ACC112 (cell line): ENCODE data around the gene ASAP2.

Source experiments
- H2AFZ ChIP-seq: fragments of 200-600 bp; sonication (generic); one replicate; pipeline ENCODE4 v1.6.0; 2017; ENCODE audit warnings: antibody characterized with exemption, low read length; ENCODE audit not compliant: unreplicated experiment
- H3K27ac ChIP-seq: fragments of 200-600 bp; sonication (generic); 2 replicates; pipeline ENCODE4 v1.5.1; 2014; ENCODE audit warnings: low read depth, mild to moderate bottlenecking, antibody characterized with exemption, low read length, moderate library complexity
- H3K27me3 ChIP-seq: fragments of 200-600 bp; sonication (generic); 2 replicates; pipeline ENCODE4 v1.6.1; 2014; ENCODE audit warnings: mild to moderate bottlenecking, antibody characterized with exemption, low read length, moderate library complexity, mixed read lengths; ENCODE audit not compliant: insufficient read depth
- H3K36me3 ChIP-seq: fragments of 200-600 bp; sonication (generic); 2 replicates; pipeline ENCODE4 v1.6.1; 2016; ENCODE audit warnings: mild to moderate bottlenecking, antibody characterized with exemption, low read length, moderate library complexity, mixed read lengths; ENCODE audit not compliant: insufficient read depth
- H3K4me1 ChIP-seq: fragments of 200-600 bp; sonication (generic); one replicate; pipeline ENCODE4 v1.6.1; 2016; ENCODE audit warnings: low read length, mixed read lengths; ENCODE audit not compliant: insufficient read depth, unreplicated experiment, control insufficient read depth
- H3K4me3 ChIP-seq: fragments of 200-600 bp; sonication (generic); 2 replicates; pipeline ENCODE4 v1.5.1; 2014; ENCODE audit warnings: mild to moderate bottlenecking, low read depth, low read length
- H3K79me2 ChIP-seq: fragments of 200-600 bp; sonication (generic); one replicate; pipeline ENCODE4 v1.6.0; 2016; ENCODE audit warnings: low read length; ENCODE audit not compliant: control insufficient read depth, unreplicated experiment, insufficient read depth

Gene ASAP2

DNA sequence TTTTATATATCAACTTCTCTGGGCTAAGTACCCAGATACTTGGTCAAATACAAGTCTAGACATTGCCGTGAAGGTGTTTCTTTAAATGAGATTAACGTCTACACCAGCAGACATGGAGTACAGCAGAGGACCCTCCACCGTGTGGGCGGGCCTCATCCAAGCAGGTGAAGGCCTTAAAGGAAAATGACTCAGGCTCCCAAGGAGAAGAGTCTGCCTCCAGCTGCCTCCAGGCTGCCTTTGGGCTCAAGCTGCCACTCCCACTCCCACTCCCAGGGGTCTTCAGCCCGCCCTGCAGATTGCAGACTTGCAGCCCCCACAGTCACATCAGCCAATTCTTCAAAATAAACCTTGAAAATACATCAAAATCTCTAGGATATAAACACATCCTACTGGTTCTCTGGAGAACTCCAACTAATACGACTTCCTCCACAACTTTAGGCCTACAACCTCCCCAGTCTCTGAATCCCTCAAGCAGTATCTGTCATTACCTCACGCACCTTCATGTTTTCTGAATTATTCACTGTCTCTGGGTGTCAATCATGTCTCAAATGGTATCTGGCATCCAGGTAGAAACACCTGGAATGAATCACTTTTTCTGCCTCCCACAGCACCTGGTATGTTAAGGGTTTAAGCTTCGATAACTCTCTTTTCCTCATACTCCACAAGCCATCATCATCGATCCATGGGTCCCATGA, 209.8 kb downstream of the ASAP2 start:
- H3K79me2 ChIP-seq, result peaks cover 71% of the 10 kb centered on the region
- no peaks in the 10 kb centered on the region for H3K27me3 ChIP-seq
- peaks cover 21% of the 10 kb centered on the region for H3K36me3 ChIP-seq

DNA sequence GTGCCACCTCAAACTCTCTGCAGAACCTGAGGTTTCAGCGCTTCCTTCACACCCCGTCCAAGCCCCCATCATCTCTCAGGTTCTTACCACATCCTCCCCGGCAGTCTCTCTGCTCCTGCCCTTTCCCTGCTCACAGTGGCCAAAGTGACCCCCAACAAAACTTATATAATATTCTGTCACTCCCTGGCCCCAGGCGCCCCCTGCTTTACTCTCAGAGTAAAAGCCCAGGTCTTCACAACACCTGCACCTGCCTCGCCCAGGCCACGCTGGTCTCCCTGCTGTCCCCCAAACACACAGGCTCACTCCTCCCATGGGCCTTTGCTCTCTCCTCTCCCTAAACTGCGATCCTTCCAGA, 210.3 kb downstream of the ASAP2 start:
- Histone ChIP-seq H3K79me2 (peaks cover 76% of the 10 kb centered on the region), H3K4me1 (peaks cover 5% of the 10 kb centered on the region), H3K36me3 (peaks cover 21% of the 10 kb centered on the region), H3K4me3 (no peak overlapping the region), H2AFZ (no peak overlapping the region), H3K27me3 (no peaks in the 10 kb centered on the region), H3K27ac (no peak overlapping the region)

More for the DNA sequence above, 209.8 kb downstream of the ASAP2 start:
- no peaks in the 10 kb centered on the region for H3K4me1 ChIP-seq
- no peak overlapping the region for H3K27ac ChIP-seq
- H3K4me3 ChIP-seq, result no peak overlapping the region
- no peak overlapping the region for H2AFZ ChIP-seq

DNA sequence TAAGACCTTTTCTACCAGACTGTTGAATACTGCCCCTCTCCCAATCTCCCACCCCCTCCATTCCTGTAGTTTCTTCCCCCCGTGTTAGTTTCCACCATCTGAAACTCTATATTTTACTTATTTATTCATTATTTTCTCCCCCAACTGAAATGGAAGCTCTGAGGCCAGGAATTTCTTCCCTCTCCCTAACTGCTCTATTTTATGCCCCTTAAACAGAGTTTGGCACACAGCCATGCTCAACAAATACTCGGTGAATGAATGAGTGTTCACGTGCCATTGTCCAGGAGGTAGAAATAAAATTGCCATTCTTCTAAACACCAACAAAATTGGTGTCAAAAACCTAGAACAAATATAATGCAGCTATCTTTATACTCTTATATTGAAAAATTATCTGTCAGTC, 211.1 kb downstream of the ASAP2 start:
- H3K79me2 ChIP-seq, result peaks cover 82% of the 10 kb centered on the region
- H3K27me3 ChIP-seq, result no peaks in the 10 kb centered on the region
- H2AFZ ChIP-seq, result no peak overlapping the region
- H3K36me3 ChIP-seq, result peaks cover 21% of the 10 kb centered on the region
- no peak overlapping the region for H3K27ac ChIP-seq
- H3K4me3 ChIP-seq, result no peak overlapping the region
- H3K4me1 ChIP-seq, result peaks cover 7% of the 10 kb centered on the region

DNA sequence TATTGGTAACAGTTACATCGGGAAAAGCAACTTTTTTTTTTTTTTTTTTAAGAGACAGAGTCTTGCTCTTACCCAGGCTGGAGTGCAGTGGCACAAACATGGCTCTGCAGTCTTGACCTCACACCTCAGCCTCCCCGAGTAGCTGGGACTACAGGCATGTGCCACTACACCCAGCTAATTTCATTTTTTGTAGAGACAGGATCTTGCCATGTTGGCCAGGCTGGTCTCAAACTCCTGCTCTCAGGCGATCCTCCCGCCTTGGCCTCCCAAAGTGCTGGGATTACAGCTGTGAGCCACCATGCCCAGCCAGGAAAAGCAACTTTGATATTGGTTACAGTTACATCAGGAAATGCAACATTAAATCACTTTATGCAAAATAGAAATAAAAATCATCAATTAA, 212.1 kb downstream of the ASAP2 start:
- Histone ChIP-seq H3K27ac (no peak overlapping the region), H2AFZ (no peak overlapping the region), H3K79me2 (peaks cover 82% of the 10 kb centered on the region), H3K4me3 (no peak overlapping the region), H3K4me1 (peaks cover 7% of the 10 kb centered on the region), H3K36me3 (peaks cover 19% of the 10 kb centered on the region), H3K27me3 (no peaks in the 10 kb centered on the region)

DNA sequence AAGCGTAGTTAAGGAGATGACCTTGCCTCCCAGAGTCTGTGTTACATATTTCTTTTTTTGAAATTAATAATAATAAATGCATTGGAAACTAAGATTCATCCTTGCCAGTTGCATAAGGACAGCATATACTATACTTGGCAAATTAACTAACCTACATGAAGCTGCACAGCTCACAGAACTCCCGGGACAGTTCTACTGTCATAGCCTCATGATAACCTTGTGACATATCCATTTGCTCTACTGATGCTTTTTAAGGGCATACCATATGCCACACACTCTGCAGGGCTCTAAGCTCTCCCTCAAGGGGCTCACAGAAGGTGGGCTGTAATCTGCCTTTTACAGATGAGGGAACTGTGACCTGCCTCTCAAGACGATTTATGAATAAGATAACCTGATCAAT, 212.9 kb downstream of the ASAP2 start:
- H3K27me3 ChIP-seq, result no peaks in the 10 kb centered on the region
- no peak overlapping the region for H3K4me3 ChIP-seq
- no peak overlapping the region for H2AFZ ChIP-seq
- peaks cover 13% of the 10 kb centered on the region for H3K36me3 ChIP-seq
- peaks cover 9% of the 10 kb centered on the region for H3K4me1 ChIP-seq
- H3K27ac ChIP-seq, result no peak overlapping the region
- peaks cover 82% of the 10 kb centered on the region for H3K79me2 ChIP-seq

DNA sequence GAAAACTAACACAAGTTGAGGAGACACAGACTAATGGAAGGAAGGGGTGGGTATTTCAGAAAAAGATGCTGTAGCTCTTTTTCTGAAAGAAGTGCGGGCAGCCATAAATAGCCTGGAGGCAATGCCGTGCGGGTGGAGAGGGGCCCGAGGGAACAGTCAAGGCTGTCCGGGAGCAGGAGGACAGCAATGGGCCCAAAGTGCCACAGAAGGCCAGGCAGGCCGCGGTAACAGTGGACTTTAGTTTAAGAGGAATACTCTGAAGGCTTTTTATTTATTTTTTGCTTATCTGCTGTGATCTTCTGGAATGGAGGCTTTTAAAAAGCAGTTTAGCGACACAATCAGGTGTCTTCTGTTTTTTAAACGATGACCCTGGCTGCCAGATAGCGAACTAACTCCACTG, 213.9 kb downstream of the ASAP2 start:
- Histone ChIP-seq H3K36me3 (peaks cover 11% of the 10 kb centered on the region), H3K79me2 (peaks cover 89% of the 10 kb centered on the region)

DNA sequence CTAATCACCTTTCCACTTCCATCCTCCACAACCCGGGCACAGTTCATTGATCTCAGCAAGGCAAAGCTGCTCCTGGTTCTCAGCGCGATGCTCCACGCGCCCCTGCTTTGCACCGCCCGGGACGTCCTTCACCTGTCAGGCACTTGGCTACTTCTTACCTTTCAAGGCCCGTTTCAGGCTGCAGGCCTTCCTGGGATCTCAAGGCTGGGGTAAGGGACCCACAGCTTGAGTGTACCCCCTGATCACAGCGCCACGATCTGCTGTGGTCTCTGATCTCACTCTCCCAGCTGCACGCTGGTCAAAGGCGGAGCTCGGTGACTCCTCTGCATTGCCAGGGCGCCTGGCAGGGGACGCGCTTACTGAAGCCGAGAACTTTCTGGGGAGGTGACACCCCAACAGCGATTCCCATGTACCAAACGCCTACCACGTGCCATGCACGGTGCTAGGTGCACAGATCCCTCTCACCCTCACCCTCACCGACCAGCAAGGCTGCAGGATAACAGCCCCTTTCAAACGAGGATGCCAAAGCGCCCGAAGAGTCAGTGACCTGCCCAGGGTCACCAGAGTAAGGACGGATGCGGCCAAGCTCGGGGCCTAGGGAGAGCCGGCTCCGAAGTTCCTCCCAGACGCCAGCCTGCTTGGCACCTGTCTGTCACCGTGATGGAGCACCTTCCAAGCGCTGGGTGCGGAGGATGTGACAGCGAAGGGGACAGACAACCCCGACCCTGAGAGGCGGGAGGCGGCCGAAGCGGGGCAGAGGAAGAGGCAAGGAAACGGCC, 215.9 kb downstream of the ASAP2 start:
- Histone ChIP-seq H3K79me2 (peaks cover 85% of the 10 kb centered on the region), H3K27me3 (no peaks in the 10 kb centered on the region), H3K4me3 (peak overlapping the region; percentile 98), H3K27ac (peak overlapping the region; percentile 61; the same call in 1 of the 2 replicates), H2AFZ (peak overlapping the region; percentile 24), H3K4me1 (peaks cover 15% of the 10 kb centered on the region), H3K36me3 (peaks cover 7% of the 10 kb centered on the region; the same call in 1 of the 2 replicates)

More for the DNA sequence above, 213.9 kb downstream of the ASAP2 start:
- no peak overlapping the region for H3K27ac ChIP-seq
- H3K4me1 ChIP-seq, result peaks cover 15% of the 10 kb centered on the region
- H3K27me3 ChIP-seq, result no peaks in the 10 kb centered on the region
- no peak overlapping the region for H3K4me3 ChIP-seq
- no peak overlapping the region for H2AFZ ChIP-seq

DNA sequence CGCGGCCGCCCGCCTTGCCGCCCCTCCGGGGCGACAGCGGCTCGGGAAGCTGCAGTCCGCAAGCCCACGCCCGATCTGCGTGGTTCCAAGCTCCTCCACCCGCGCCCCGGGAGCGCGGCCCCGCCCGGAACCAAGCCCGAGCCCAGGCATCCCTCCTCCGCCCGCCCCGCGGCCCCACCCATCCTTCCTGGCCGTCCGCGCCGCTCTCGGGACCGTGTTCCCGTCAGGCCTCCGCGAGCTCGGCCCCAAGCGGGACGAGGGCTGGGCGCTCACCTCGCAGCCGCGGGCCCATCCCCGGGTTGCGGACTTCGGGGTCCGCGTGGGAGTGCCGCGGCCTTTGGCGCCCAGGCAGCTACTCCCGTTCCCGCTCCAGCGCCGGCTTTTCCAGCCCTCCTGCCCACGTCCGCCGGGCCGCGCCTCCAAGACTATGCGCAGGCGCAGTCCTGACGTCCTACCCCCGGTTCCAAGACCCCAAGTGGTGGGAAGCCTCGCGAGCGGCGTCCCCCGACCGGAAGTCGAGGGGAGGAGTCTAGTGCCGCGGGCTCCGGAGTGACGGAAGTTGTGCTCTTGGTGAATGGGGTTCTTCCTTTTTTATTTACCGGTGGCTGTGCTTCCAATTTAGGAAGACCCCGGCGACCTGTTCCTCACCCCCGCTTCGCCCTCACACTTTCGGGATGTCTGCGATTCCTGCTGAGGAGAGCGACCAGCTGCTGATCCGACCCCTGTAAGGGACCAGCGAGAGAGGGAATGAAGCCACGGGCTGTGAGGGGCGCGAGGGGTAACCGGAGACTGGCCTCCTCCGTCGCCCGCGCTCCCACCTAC, 216.7 kb downstream of the ASAP2 start, which contains the start of the genes CPSF3 and ITGB1BP1:
TSS of gene CPSF3 (plus strand) at position 555 of the 822 bp plus-strand sequence. CDS start at position 675, 120 bp downstream.
TSS of gene ITGB1BP1 (minus strand) at position 429 of the 822 bp plus-strand sequence. CDS start 4,831 bp downstream, outside the sequence.
- Histone ChIP-seq H3K4me3 (peak within 1 kb of the TSS; percentile 98), H2AFZ (peak within 1 kb of the TSS; percentile 98), H3K27me3 (no peaks in the 10 kb centered on the region), H3K36me3 (peaks cover 1% of the 10 kb centered on the region; the same call in 1 of the 2 replicates), H3K27ac (peak within 1 kb of the TSS; percentile 61), H3K79me2 (peaks cover 80% of the 10 kb centered on the region), H3K4me1 (peaks cover 15% of the 10 kb centered on the region)

DNA sequence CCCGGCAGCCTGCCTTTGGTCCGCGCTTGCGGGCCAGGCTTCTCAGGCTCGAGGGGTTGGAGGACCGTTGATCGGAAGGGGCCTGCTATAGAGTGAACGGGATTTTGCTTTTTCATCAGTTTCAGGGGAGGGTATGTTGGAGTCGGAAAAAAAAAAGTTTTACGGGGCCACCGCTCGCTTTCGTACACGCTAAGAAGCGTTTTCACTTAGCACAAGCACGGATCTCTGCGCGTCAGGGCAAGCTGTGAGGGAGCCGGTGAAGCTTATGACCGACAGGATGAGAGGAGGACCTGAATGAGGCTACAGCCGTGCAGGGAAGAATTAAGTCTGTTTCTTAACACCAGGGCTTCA, 217.3 kb downstream of the ASAP2 start:
- Histone ChIP-seq H3K79me2 (peaks cover 74% of the 10 kb centered on the region), H2AFZ (peak overlapping the region; percentile 98), H3K27me3 (no peaks in the 10 kb centered on the region), H3K27ac (peak overlapping the region; percentile 61), H3K36me3 (no peaks in the 10 kb centered on the region), H3K4me3 (peak overlapping the region; percentile 98), H3K4me1 (peaks cover 21% of the 10 kb centered on the region)

DNA sequence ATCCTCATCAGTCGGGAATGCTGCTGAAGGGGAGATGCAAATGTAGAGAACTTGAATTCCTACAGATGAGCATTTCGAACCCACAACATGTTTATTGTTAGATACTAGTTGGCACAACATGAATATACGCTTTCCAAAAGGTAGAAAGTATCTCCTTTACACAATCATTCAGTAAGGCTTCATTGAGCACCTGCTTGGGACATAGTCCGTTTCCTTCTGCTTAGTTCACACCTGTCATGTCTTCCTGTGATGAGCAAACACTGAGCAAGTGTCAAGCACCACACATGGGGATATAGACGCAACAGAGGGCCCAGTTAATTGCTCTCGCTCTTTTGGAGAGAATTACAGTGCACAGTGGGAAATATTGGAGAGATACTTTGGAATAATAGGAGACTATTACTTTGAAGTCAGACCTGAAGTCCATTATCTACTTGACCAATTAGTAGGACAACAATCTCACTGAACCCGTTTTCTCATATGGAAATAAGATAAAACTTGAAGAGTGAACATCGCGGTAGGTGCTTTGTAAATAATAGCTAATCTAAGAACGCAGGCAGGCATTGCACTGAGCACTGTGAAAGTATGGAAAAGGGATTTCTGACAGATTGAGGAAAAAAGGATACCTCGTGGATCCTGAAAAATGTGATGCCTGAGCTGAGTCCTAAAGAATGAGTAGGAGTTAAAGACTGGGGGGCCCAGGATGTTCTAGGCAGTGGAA, 218.0 kb downstream of the ASAP2 start:
- Histone ChIP-seq H2AFZ (no peak overlapping the region), H3K27ac (no peak overlapping the region), H3K79me2 (peaks cover 67% of the 10 kb centered on the region), H3K4me3 (peak overlapping the region; percentile 98), H3K27me3 (no peaks in the 10 kb centered on the region), H3K4me1 (peaks cover 28% of the 10 kb centered on the region), H3K36me3 (0 out of 2 replicates have a peak, but pooled peaks cover under 1% of the 10 kb centered on the region)
